Measurements from ENCODE around the gene FAM83C. TPM values are rescaled to one million over a fixed set of nuclear protein-coding genes. Genes with fewer than 3 reads are reported as not detected.

Gene FAM83C
- total and polyA plus RNA-seq, 2 donors (not counting 1 experiment from before 2014, with no cell fraction given), result not detected

DNA sequence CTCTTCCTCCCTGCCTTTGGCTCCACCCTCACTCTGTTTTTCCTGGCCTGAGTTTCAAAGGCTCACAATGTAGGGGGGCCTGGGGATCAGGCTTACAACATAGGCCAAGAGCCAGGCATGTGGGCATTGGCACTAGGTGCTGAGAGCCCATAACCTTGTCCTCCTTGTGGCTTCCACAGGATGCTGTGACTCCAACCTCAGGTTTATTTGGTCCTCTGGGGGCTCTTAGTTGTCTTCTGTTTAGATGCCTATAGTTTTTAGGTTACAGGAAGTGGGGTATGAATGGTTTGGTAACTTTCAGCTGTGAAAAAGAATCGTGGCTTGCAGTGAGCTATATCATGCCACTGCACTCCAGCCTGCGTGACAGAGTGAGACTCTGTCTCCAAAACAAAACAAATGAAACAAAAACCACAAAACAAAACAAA, 40.2 kb downstream of the FAM83C start:
- ChIA-PET CTCF (no interaction called here), POLR2A (no interaction called here)
- no peaks in the 10 kb centered on the region for H3K27me3 Mint-ChIP-seq
- H3K9ac ChIP-seq (ENCODE audit: low read length), result no peak overlapping the region
- peak overlapping the region; percentile 2 for H2AFZ ChIP-seq (ENCODE audit: insufficient read depth, low read depth, low read length, poor library complexity, severe bottlenecking)
- H3K4me3 Mint-ChIP-seq, result no peak overlapping the region
- H3K79me2 ChIP-seq (ENCODE audit: control insufficient read depth, insufficient read depth, low read length), result no peaks in the 10 kb centered on the region
- no peaks in the 10 kb centered on the region for H3K36me3 ChIP-seq (replicated peaks in 1 of 2; ENCODE audit: control extremely low read depth in 1 of 2, control insufficient read depth in 1 of 2, extremely low read depth in 1 of 2, insufficient read depth in 2 of 2, low read length in 1 of 2)
- peak overlapping the region in 1 of 2 donors; percentile 55 for H3K27ac ChIP-seq (ENCODE audit: low read length in 2 of 2)
- H3K9me3 ChIP-seq (ENCODE audit: control extremely low read depth in 1 of 3, control insufficient read depth in 2 of 3, insufficient read depth in 1 of 3, low read length in 2 of 3), result no peaks in the 10 kb centered on the region
- H3K27me3 ChIP-seq (replicated peaks in 1 of 4; ENCODE audit: control extremely low read depth in 1 of 4, control insufficient read depth in 3 of 4, insufficient read depth in 4 of 4, low read length in 3 of 4), result no peaks in the 10 kb centered on the region
- no peaks in the 10 kb centered on the region for H3K9me3 Mint-ChIP-seq (ENCODE audit: insufficient read depth)
- peaks cover 21 to 24% of the 10 kb centered on the region in 2 donors for H3K4me1 ChIP-seq (ENCODE audit: control insufficient read depth in 2 of 2, insufficient read depth in 2 of 2, low read length in 2 of 2)
- TF ChIP-seq, protein P1, sequence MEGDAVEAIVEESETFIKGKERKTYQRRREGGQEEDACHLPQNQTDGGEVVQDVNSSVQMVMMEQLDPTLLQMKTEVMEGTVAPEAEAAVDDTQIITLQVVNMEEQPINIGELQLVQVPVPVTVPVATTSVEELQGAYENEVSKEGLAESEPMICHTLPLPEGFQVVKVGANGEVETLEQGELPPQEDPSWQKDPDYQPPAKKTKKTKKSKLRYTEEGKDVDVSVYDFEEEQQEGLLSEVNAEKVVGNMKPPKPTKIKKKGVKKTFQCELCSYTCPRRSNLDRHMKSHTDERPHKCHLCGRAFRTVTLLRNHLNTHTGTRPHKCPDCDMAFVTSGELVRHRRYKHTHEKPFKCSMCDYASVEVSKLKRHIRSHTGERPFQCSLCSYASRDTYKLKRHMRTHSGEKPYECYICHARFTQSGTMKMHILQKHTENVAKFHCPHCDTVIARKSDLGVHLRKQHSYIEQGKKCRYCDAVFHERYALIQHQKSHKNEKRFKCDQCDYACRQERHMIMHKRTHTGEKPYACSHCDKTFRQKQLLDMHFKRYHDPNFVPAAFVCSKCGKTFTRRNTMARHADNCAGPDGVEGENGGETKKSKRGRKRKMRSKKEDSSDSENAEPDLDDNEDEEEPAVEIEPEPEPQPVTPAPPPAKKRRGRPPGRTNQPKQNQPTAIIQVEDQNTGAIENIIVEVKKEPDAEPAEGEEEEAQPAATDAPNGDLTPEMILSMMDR (IDR thresholded peaks at IDR 0.05), result no peak
- no peak for TF ChIP-seq EZH2 (IDR thresholded peaks at IDR 0.05; ENCODE audit: borderline replicate concordance, insufficient read depth, low read depth, low read length, poor library complexity, severe bottlenecking)
- WGBS (ENCODE audit: insufficient coverage), result no CpG with 5 or more reads among the region's 2 CpGs
- peak; percentile 30 for DNase-seq
- peak; percentile 57 for ATAC-seq (ENCODE audit: low read depth)
- peaks cover 23% of the 10 kb centered on the region for H3K4me1 Mint-ChIP-seq
- peak overlapping the region; percentile 27 for H3K4me2 ChIP-seq (replicated peaks; ENCODE audit: low read depth, low read length, poor library complexity, severe bottlenecking)
- intact Hi-C loops (cut with micrococcal nuclease), result no loop called here
- no peaks in the 10 kb centered on the region for H4K20me1 ChIP-seq (ENCODE audit: control insufficient read depth, insufficient read depth, low read length, poor library complexity, severe bottlenecking)
- peak overlapping the region; percentile 83 for H3K27ac Mint-ChIP-seq
- H3K4me3 ChIP-seq (ENCODE audit: control extremely low read depth in 1 of 5, extremely low read depth in 1 of 5, insufficient read depth in 1 of 5, low read depth in 2 of 5, low read length in 4 of 5), result no peak overlapping the region

DNA sequence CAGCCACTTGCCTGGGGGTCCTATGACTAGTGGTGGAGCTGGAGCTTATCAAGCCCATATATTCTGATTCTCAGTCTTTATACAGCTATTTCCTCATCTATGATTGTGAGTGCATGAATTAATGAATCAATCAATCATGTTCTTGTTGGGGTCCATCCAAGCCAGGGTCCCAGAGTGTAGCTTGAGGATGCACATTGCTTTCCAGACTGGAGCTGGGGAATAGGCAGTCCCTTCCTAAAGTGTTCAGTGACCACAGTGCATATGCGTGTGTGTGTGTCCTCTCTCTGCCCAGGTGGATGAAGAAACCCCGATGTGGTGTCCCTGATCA, 40.6 kb downstream of the FAM83C start:
- H3K9me3 Mint-ChIP-seq (ENCODE audit: insufficient read depth), result no peaks in the 10 kb centered on the region
- TF ChIP-seq, protein P1 (IDR thresholded peaks at IDR 0.05), result no peak
- no peak for TF ChIP-seq EZH2 (IDR thresholded peaks at IDR 0.05; ENCODE audit: borderline replicate concordance, insufficient read depth, low read depth, low read length, poor library complexity, severe bottlenecking)
- WGBS (ENCODE audit: insufficient coverage), result 85% methylated on average over 2 of the region's 2 CpGs
- H2AFZ ChIP-seq (ENCODE audit: insufficient read depth, low read depth, low read length, poor library complexity, severe bottlenecking), result no peak overlapping the region
- H3K27me3 Mint-ChIP-seq, result no peaks in the 10 kb centered on the region
- peaks cover 23% of the 10 kb centered on the region for H3K4me1 Mint-ChIP-seq
- ATAC-seq (ENCODE audit: low read depth) (no peak), DNase-seq (no peak)
- H3K4me3 Mint-ChIP-seq, result no peak overlapping the region
- POLR2A ChIA-PET, result no interaction called here
- intact Hi-C loops (cut with micrococcal nuclease), result no loop called here
- H3K4me2 ChIP-seq (replicated peaks; ENCODE audit: low read depth, low read length, poor library complexity, severe bottlenecking), result no peak overlapping the region
- peaks cover 21 to 24% of the 10 kb centered on the region in 2 donors for H3K4me1 ChIP-seq (ENCODE audit: control insufficient read depth in 2 of 2, insufficient read depth in 2 of 2, low read length in 2 of 2)
- no peaks in the 10 kb centered on the region for H3K36me3 ChIP-seq (replicated peaks in 1 of 2; ENCODE audit: control extremely low read depth in 1 of 2, control insufficient read depth in 1 of 2, extremely low read depth in 1 of 2, insufficient read depth in 2 of 2, low read length in 1 of 2)
- no peaks in the 10 kb centered on the region for H3K27me3 ChIP-seq (replicated peaks in 1 of 4; ENCODE audit: control extremely low read depth in 1 of 4, control insufficient read depth in 3 of 4, insufficient read depth in 4 of 4, low read length in 3 of 4)
- H3K9ac ChIP-seq (ENCODE audit: low read length), result no peak overlapping the region
- CTCF ChIA-PET, result no interaction called here
- peak overlapping the region; percentile 83 for H3K27ac Mint-ChIP-seq
- no peaks in the 10 kb centered on the region for H4K20me1 ChIP-seq (ENCODE audit: control insufficient read depth, insufficient read depth, low read length, poor library complexity, severe bottlenecking)
- H3K4me3 ChIP-seq (ENCODE audit: control extremely low read depth in 1 of 5, extremely low read depth in 1 of 5, insufficient read depth in 1 of 5, low read depth in 2 of 5, low read length in 4 of 5), result no peak overlapping the region
- H3K9me3 ChIP-seq (ENCODE audit: control extremely low read depth in 1 of 3, control insufficient read depth in 2 of 3, insufficient read depth in 1 of 3, low read length in 2 of 3), result no peaks in the 10 kb centered on the region
- H3K79me2 ChIP-seq (ENCODE audit: control insufficient read depth, insufficient read depth, low read length), result no peaks in the 10 kb centered on the region
- peak overlapping the region in 1 of 2 donors; percentile 55 for H3K27ac ChIP-seq (ENCODE audit: low read length in 2 of 2)
